GM12864 (cell line): ENCODE measurements around the gene ANTXR2.

ENCODE experiments used
- DNase-seq: peaks from one replicate; pipeline ENCODE4 v3.0.0-alpha.2; 2011; ENCODE audit warnings: low read depth
- H3K4me3 ChIP-seq: 2 replicates; pipeline ENCODE4 v1.5.1; 2011; ENCODE audit warnings: mild to moderate bottlenecking, low read depth, low read length, control low read depth
- TF ChIP-seq, protein P1 (sequence below): IDR thresholded peaks from 2 replicates; pipeline ENCODE4 v1.5.1; 2011; ENCODE audit warnings: low read depth, mild to moderate bottlenecking, moderate library complexity, low read length, control low read depth, inconsistent platforms; ENCODE audit errors: missing control alignments

The ANTXR2 gene

GRCh38 chr4:79959652-79960051, 113.4 kb downstream of the ANTXR2 start:
- TF ChIP-seq, protein P1, sequence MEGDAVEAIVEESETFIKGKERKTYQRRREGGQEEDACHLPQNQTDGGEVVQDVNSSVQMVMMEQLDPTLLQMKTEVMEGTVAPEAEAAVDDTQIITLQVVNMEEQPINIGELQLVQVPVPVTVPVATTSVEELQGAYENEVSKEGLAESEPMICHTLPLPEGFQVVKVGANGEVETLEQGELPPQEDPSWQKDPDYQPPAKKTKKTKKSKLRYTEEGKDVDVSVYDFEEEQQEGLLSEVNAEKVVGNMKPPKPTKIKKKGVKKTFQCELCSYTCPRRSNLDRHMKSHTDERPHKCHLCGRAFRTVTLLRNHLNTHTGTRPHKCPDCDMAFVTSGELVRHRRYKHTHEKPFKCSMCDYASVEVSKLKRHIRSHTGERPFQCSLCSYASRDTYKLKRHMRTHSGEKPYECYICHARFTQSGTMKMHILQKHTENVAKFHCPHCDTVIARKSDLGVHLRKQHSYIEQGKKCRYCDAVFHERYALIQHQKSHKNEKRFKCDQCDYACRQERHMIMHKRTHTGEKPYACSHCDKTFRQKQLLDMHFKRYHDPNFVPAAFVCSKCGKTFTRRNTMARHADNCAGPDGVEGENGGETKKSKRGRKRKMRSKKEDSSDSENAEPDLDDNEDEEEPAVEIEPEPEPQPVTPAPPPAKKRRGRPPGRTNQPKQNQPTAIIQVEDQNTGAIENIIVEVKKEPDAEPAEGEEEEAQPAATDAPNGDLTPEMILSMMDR: no peak
- DNase-seq: no peak

DNA sequence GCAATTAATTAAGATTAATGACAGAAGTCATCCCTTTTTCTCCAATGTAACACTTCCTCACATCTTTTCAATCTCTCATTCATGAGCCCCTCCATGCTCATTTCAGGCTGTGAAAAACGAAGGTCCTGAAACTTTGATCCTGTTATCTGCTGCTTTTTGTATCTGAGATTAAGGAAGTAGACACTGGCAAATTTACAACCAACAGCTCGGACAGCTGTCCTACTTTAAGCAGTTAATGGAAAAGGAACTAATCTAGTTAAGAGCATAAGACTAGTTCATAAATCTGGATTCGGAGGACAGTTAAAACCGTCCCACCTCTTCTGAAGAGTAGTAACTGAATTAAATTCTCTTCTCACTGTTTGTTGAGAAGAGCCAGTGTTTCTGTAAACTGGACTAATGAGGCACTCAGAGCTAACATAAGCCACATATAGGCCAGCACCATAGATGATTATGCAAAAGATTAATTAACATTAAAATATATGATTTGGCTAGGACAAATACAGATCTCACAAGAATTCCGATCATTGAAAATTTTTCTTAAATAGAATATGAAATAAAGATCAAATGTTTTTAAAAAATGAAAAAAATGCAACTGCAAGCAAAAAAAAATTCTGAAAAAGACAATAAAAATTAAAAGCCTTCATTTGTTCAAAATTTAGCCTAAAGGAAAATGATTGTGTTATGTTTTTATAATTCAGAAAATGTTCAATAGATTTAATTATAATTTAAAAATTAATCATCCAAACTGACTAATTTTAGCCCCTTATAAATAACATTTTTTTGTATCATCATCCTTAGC, 114.4 kb downstream of the ANTXR2 start:
- DNase-seq: no peak

More at GRCh38 chr4:79959652-79960051, 113.4 kb downstream of the ANTXR2 start:
- H3K4me3 ChIP-seq: no peak overlapping the region

GRCh38 chr4:79949178-79949577, 123.9 kb downstream of the ANTXR2 start:
- DNase-seq: no peak
- no peak overlapping the region for H3K4me3 ChIP-seq
- TF ChIP-seq, protein P1: no peak

More for the DNA sequence above, 114.4 kb downstream of the ANTXR2 start:
- TF ChIP-seq, protein P1: no peak
- H3K4me3 ChIP-seq: no peak overlapping the region

GRCh38 chr4:79948739-79949138, 124.3 kb downstream of the ANTXR2 start:
- no peak for DNase-seq
- TF ChIP-seq, protein P1: no peak
- H3K4me3 ChIP-seq: no peak overlapping the region

DNA sequence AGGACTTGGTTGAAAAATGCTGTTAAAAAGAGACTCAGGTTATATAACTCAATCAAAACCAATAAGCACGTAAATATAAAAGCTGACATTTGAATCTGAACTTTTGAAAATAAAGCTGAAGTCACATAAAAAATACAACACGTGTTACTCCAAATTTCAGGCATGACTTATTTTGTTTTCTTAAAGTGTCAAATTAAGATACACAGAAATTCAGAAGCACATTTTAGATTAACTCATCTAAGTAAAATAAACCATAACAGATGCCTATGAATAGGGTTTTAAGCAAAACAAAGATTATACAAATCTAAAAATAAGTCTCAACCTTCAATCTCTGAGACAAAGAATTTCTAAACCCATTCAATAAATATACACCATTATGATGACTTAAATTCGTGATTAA, 124.8 kb downstream of the ANTXR2 start:
- no peak overlapping the region for H3K4me3 ChIP-seq
- no peak for DNase-seq
- TF ChIP-seq, protein P1: no peak

GRCh38 chr4:79947386-79947785, 125.6 kb downstream of the ANTXR2 start:
- no peak for DNase-seq
- no peak overlapping the region for H3K4me3 ChIP-seq
- TF ChIP-seq, protein P1: no peak

DNA sequence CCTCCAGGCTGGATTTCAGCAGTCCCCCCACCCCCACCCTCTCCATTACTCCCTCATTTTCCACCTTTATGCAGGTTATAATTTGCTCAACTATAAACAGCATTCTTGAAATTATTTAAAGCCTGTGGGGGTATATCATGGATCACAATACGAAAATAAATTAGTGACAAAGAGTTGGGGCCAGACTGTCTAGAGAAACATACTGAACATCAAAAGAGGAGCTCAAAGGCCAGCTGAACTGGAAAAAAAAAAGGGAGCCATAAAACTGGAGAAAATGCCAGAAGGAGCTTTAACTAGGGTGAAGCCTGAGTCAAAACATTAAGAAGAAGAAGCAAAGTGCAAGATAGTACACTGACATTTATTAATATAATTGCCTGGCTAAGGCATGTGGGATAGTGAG, 137.8 kb downstream of the ANTXR2 start:
- H3K4me3 ChIP-seq: no peak overlapping the region
- TF ChIP-seq, protein P1: no peak
- DNase-seq: no peak
